PC-3 (cell line): ENCODE measurements around the gene CCDC69.

Source experiments
- EZH2 ChIP-seq: fragments of 300-600 bp; sonication (generic); IDR thresholded peaks from one replicate; pipeline ENCODE4 v1.6.1; 2017; ENCODE audit warnings: antibody characterized with exemption, mild to moderate bottlenecking, low read length; ENCODE audit not compliant: unreplicated experiment
- EZH2phosphoT487 ChIP-seq: fragments of 300-600 bp; sonication (generic); IDR thresholded peaks from 2 replicates; pipeline ENCODE4 v1.6.1; 2018; ENCODE audit warnings: mild to moderate bottlenecking, antibody characterized with exemption, low read length, borderline replicate concordance
- TF ChIP-seq, protein P1 (sequence below): fragments of 300-600 bp; sonication (generic); conservative IDR thresholded peaks from 2 replicates; pipeline ENCODE4 v1.5.1; 2017; ENCODE audit warnings: antibody characterized with exemption, low read depth, mild to moderate bottlenecking, low read length

DNA sequence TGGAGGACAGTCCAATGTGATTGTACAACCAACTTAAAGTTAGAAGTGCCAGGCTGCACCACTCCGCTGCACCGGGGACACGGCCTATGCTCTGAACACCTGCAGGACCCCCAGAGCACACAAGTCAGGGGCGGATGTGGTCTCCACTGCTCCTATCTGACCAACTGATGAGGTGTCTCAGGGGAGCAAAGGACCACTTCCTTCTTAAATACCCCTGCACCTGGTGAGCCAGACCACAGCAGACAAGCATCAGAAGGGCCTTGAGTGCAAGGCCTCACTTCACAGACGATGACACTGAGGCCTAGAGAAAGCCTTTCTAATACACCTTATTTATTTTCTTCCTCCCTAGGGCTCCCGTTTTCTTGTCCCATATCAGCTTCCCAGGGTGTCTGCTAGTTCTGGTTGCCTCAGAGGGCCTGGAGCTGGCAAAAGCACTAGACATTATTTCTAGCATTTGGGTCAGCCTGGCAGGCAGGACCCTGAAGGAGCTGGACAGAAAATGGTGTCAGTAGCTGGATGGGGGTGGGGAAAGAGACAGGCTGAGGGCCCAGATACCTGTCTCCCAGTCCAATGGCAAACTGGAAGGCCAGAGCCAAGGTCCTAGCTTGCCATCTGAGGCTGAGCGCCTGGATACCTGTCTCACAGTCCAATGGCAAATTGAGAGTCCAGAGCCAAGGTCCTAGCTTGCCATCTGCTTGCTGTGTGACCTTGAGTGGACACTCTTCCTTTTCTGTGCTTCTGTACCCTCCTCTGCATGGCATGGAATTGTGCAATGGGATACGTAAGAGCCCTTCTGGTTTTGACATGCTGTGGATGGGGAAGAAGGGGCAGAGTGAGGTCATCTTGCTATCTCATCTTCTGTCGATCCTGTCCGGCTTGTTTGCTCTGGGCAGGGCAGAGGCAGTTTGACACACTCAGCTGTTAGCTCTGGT is 9.0 kb downstream of the CCDC69 start:
- TF ChIP-seq, protein P1, sequence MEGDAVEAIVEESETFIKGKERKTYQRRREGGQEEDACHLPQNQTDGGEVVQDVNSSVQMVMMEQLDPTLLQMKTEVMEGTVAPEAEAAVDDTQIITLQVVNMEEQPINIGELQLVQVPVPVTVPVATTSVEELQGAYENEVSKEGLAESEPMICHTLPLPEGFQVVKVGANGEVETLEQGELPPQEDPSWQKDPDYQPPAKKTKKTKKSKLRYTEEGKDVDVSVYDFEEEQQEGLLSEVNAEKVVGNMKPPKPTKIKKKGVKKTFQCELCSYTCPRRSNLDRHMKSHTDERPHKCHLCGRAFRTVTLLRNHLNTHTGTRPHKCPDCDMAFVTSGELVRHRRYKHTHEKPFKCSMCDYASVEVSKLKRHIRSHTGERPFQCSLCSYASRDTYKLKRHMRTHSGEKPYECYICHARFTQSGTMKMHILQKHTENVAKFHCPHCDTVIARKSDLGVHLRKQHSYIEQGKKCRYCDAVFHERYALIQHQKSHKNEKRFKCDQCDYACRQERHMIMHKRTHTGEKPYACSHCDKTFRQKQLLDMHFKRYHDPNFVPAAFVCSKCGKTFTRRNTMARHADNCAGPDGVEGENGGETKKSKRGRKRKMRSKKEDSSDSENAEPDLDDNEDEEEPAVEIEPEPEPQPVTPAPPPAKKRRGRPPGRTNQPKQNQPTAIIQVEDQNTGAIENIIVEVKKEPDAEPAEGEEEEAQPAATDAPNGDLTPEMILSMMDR = no peak
- no peak for TF ChIP-seq EZH2
- no peak for TF ChIP-seq EZH2phosphoT487
